GM21360 (cell line): Measurements from ENCODE around the gene CELF3.
"Not testable (repeated sequence)": the region's sequence is repeated elsewhere in the genome, so short reads cannot be mapped to it uniquely, and the experiment has no call there.

Source experiments
- ATAC-seq: cut with Tn5 transposase; IDR thresholded peaks from one replicate; pipeline ENCODE4 v1.9.1; 2021; ENCODE audit warnings: mild to moderate bottlenecking, moderate library complexity; ENCODE audit not compliant: unreplicated experiment

CELF3 gene

GRCh38 chr1:151716771-151717631 is at the start of gene CELF3:
Gene CELF3, minus strand, starts transcription at chr1:151716803. Its CDS starts 783 bp downstream, at chr1:151716020.
- ATAC-seq, result no peak

GRCh38 chr1:151763990-151764389 is 47.4 kb upstream of the CELF3 start:
- ATAC-seq, result no peak

DNA sequence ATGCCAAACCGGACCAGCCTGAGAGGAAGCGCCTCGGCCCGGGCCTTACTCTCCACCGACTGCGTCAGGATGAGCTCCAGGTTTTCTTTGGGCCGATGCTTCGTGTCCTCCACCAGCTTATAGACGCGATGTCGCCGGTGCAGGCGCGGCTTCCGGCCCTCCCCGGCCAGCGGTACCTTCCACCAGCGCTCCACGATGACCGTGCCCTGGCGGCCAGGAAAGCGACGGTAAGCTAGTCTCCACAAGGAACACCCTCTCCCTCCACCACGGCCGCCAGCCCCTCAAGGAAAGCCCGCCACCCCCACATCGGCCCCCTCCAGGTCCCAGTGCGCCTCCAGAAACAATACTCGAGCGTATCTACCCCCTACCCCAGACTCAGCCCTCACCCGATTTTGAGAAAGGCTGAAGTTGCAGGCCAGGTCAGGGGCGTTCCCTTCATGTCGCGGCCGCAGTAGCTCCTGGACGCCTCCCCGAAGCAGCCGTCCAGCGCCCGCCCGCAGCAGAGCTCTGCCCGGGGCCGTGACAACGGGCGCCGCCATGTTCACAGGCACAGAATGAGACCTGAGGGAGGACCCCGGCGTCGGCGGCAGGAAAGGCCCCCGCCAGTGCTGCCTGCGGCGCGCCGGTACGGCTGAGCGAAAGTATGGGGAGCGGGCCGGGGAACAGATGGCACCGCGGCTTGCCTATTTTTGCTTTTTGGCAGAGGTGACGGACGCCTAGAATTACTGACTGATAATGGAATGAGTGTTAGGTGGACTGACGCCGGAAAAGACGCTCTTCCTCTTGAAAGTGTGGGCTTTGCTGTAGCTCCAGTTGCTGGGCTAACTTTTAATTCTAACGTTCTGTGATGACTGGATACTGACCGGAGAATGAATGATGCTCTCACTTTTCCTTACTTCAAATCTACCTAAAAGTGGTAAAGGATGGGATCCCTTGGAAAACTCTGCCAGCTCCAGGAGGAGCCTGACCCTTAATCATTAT is 46.6 kb upstream of the CELF3 start, which contains the start of gene MRPL9:
TSS of gene MRPL9 (minus strand) at position 556 of the 981 bp plus-strand sequence. CDS start at position 539, 17 bp downstream.
- peak; percentile 83 for ATAC-seq

- ATAC-seq, result no peak
Observed at GRCh38 chr1:151760597-151761385, 44.2 kb upstream of the CELF3 start.

DNA sequence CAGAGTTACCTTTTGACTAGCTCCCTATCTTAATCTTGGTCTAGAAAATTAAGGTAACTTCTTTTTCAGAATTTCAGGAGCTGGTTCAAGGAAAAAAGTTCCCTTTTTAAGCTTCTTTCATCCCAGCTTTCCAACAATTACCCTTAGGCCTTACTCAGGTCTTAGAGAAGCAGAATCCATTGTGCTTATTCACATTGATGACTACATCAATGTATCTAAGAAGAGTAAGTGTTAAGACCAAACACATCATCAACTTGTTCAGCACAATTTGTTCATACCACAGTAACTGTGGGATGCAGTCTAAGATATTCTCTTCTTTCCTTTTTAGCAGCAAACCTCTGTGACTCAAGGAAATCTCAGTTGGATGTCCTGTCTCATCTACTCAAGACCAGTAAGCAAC is 42.6 kb upstream of the CELF3 start:
- ATAC-seq, result no peak

DNA sequence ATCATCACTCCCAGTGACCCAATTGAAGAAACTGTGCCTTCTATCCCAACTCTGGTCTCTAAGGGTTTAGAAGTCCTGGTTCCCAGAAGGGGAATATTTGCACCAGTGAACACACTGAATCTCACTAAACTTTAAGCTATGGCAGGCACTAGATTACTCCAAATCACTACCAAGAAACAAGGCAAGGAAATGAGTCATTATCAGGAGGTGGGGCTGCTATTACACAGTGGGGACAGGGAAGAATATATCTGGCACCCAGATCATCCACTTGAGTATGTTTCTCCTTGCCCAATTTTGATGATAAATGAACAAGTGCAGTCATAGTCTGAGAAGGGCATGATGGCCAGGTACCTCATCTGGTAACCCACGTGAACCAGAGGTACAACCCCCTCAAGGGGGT is 39.7 kb upstream of the CELF3 start:
- ATAC-seq, result no peak

DNA sequence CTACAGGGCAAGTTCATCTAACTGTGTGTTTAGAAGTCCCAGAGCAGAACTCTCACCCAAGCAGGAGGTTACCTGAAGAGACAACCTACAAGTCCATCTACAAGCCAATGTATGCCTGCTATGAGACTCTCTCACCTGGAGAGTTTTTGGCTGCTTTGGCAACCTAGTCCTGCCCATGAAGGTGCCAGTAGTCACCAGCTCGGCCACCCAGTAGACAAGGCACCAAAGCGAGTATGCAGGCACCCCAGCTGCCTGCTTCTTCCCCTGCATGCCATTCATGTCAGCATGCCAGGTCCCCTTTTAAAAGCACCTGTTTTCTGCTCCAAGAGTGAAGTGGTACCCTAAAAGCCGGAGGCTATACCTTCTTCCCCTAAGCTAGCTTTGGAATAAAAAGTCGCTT is 24.9 kb upstream of the CELF3 start:
- no peak for ATAC-seq

GRCh38 chr1:151739590-151740355 is 23.2 kb upstream of the CELF3 start:
- ATAC-seq, result no peak

GRCh38 chr1:151737479-151737878 is 20.9 kb upstream of the CELF3 start:
- ATAC-seq, result no peak

GRCh38 chr1:151737026-151737425 is 20.4 kb upstream of the CELF3 start:
- no peak for ATAC-seq

DNA sequence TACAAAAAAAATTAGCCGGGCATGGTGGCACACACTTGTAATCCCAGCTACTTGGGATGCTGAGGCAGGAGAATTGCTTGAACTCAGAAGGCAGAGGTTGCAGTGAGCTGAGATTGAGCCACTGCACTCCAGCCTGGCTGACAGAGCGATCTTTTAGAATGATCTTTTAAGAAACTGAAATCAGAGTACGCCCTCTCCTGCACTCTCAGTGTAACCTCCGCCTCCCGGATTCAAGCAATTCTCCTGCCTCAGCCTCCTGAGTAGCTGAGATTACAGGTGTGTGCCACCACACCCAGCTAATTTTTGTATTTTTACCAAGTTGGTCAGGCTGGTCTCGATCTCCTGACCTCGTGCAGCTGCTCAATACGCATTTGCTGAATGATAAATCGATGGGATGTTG is 17.4 kb upstream of the CELF3 start:
- not testable (repeated sequence) for ATAC-seq

DNA sequence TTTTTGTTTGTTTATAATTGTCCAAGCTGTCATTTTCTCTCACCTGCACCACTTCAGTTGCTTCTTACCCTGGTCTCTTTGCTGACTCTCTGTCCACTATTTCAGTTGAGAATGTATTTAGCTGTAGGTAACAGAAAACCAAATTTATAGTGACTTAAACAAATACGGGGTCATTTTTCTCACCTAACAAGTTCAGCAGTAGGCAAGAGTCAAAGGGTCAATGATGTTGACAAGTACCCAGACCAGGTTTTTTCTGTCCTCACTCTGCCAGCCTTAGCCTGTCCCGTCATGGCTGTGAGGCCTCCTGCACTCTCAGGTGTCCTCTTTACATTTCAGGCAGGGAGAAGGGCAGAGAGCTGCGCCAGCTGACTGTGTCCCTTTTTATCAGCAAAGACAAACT is 16.5 kb upstream of the CELF3 start:
- no peak for ATAC-seq

GRCh38 chr1:151729966-151730291 is 13.3 kb upstream of the CELF3 start:
- no peak for ATAC-seq

DNA sequence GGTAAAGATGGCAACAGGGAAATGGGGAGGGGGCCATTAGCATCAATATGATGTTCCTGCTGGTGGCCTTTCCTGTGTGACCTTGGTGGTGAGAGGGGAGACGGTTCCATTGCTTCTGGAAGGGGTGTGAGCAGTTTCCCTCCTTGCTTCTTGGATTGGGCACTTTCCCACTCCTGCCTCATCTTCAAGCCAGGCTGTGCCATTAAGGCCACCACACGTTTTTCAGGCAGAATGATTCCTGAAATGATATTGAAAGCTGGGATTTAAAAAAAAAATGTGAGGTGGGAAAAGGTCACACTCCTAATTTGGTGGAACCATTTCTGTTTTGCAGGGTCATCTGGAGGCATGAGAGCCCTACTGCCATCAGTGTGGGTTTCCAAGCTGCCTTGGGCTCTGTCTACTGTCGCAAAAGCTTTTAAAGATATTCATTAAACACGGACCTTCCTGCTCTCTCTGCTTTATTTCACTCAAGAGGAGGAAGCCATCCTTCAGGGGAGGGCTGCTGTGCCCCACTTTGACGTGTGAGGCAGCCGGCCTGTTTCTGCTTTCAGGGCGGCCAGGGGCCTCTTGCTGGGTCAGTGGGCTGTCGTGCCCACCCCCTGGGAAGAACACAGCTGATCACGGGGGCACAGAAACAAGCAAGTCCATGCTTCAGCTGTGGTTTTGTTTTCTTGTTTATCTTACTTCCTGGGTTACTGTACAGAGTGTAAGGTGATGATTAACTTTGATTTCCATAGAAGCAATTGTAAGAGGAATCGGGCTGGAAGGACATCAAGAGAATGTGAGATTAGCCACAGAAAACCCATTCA is 12.8 kb upstream of the CELF3 start:
- ATAC-seq, result no peak

DNA sequence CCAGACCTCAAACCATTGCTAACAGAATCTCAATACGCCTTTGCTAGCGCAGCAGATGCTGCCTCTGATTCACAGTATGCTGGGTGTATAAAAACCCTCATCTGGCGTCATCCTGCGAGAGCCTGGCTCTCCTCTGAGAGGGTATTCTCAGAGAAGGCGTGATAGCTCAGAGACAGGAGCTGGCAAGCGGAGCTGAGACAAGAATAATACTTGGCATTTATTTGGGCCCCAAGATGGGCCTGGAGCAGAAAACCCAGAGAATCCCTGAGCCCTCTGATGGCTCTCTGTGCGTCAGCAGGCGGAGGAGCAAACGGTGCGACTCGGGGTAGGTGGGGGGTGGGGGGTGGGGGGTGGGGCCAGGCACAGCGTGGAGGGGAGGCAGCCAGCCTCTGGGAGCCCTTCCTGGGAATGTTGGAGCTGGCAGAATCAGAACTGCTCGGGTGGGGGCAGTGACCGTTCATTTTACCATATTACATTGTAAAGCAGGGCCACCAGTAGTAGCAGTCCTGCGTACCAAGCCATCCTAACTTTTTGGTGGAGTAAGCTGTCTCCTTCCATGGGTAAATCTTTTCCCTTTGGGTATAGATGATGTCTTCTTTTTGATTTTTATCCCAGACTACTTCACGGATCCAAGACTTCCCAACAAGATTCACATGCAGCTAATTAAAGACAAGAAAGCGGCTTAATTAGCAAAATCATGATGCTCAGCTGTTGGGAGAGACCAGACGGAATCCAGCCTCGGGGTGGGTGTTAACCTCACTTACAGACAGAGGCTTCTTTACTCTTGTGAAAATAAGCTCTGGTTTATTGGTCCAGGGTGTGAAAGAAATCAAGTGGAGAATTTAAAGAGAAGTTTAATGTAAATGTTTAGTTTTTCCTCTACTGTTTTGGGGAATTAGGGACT is 11.8 kb upstream of the CELF3 start:
- ATAC-seq, result no peak

DNA sequence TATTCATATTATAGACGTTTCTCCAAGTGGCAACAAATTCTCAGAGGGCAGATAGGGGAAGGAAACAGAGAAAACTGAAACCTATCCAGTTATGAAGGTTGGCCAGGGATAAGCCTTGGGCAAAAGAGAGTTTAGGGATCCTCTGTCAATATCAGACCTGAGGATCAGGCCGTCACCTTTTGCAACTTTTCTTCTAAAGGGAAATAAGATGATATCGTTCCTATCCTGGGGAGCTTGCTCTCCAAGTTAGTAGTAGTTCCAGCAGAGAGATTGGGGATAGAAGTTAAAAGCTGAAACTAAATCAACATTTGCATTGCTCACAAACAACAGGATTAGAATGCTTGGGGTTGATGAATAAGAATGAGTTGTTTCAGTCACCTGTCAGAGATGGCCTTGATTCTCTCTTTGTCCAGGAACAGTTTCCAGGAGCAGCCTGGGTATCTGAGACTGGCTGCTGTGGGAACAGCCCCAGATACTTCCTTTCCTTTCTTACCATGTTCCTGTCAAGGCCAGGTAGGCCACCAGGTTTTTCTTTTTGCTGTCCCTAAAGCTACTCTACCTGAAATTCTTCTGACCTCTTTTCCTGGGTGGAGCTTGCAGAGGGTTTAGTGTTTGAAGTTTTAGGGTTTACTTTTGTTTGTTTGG is 7.2 kb upstream of the CELF3 start:
- no peak for ATAC-seq

DNA sequence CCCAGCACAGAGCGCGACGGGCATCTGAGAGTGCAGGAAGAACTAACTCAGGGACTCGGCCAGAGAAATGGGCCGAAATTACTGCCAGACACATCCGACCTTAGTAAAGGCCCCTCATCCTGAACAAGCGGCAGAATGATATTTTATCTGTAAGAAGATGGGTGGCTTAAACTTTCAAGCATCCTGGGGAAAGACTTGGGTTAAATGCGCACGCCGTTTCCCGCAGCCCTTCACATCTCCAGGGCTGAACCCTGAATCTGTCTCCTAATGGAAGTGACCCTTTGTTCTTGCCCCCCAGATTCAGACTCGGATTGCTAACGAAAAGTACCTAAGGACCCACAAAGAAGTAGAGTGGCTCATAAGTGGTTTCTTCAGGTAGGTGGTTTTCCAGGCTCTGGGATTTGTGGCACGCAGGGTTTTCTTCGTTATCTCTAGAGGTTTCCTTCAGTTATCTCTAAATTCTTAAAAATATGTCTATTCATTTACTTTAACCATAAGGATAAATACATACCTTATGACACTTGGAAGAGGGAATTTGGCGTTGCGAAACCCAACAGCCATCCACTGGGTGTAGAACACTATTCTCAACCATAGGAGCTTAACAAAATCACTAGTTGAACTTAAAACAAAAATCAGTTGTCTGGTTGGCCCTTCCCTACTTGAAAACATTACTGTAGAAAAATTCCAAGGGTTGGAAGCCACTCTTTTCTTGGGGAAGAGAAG is 5.3 kb upstream of the CELF3 start:
- ATAC-seq, result no peak
